Ishikawa (cell line): ENCODE results near the gene GPR39.

ENCODE experiments used
- CEBPB ChIP-seq: IDR thresholded peaks from 2 replicates; pipeline ENCODE4 v1.6.1; 2012
- CREB1 ChIP-seq: IDR thresholded peaks from 2 replicates; pipeline ENCODE4 v1.6.1; 2012; ENCODE audit warnings: low read depth
- EGR1 ChIP-seq: IDR thresholded peaks from 2 replicates; pipeline ENCODE4 v1.6.1; 2012
- FOXM1 ChIP-seq: IDR thresholded peaks from 2 replicates; pipeline ENCODE4 v1.6.1; 2012; ENCODE audit warnings: low read depth, borderline replicate concordance
- NFIC ChIP-seq: IDR thresholded peaks from 2 replicates; pipeline ENCODE4 v1.6.1; 2012
- RAD21 ChIP-seq: IDR thresholded peaks from 2 replicates; pipeline ENCODE4 v1.6.1; 2012; ENCODE audit warnings: low read depth
- TAF1 ChIP-seq: IDR thresholded peaks from 2 replicates; pipeline ENCODE4 v1.6.1; 2012; ENCODE audit warnings: low read depth, mild to moderate bottlenecking
- TCF12 ChIP-seq: IDR thresholded peaks from 2 replicates; pipeline ENCODE4 v1.6.1; 2012; ENCODE audit warnings: low read depth
- TEAD4 ChIP-seq: IDR thresholded peaks from 2 replicates; pipeline ENCODE4 v1.6.1; 2012
- YY1 ChIP-seq: IDR thresholded peaks from 2 replicates; pipeline ENCODE4 v1.6.1; 2012; ENCODE audit warnings: low read depth
- ZBTB7A ChIP-seq: IDR thresholded peaks from 2 replicates; pipeline ENCODE4 v1.6.1; 2012; ENCODE audit warnings: low read depth
- TF ChIP-seq, protein P1 (sequence below): IDR thresholded peaks from 2 replicates; pipeline ENCODE4 v1.6.1; 2012
- TF ChIP-seq, protein P2 (sequence below): IDR thresholded peaks from 2 replicates; pipeline ENCODE4 v1.6.1; 2012; ENCODE audit warnings: low read depth, mild to moderate bottlenecking
- TF ChIP-seq, protein P3 (sequence below): IDR thresholded peaks from 2 replicates; pipeline ENCODE4 v1.6.1; 2012

GPR39 gene

DNA sequence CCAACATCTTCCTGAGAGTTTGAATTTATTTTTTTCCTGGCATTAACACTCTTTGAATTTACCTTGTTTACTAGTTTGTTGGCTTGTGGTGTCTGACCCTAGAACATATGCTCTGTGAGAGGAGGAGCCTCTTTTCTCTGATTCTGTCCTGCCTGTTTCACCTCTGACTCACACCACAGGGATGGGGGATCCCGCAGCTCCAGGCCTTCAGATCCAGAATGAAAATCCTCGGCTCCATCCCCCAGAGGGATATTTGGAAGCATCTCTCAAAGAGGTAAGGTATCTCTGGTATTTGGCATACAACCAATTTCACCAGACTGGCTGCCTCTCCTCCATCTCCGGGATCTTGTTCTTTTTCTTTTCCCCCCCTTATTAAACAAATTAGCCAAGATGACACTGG, 104.7 kb downstream of the GPR39 start:
- TF ChIP-seq FOXM1 (no peak), CREB1 (no peak)

DNA sequence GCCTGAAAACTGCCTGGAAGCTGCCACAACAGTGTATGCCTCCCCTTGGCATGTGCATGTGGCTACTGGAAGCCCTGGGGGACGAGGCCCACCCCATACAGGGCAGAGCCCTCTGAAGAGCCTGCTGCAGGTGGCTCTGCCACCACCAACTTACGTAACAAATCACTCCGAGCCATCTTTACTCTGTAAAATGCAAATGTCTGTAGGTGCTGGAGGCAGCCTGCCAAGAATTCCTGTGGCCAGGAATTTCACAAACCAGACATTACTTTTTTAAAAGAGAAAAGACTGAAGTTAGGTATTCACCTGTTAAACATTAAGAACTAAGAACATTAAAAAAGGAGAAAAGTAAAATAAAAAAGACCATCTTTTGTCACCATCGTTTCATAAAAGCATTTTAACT, 106.3 kb downstream of the GPR39 start:
- TF ChIP-seq RAD21 (no peak), NFIC (no peak), ZBTB7A (no peak)

DNA sequence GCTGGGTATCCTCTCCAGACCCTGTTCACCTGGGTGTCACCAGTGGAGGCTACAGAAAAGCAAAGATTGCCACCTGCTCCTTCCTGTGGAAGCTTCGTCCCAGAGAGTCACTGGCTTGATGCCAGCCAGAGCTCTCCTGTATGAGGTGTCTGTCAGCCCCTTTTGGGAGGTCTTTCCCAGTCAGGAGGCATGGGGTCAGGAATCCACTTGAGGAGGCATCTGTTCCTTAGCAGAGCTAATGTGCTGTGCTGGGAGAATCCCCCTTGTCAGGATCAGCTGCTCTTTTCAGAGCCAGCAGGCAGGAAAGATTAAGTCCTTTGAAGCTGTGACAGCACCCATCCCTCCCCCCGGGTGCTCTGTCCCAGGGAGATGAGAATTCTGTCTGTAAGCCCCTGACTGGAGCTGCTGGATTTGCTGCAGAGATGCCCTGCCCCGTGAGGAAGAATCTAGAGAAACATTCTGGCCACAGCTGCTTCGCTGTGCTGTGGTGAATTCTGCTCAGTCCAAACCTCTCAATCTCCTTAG, 121.8 kb downstream of the GPR39 start:
- TF ChIP-seq TCF12 (no peak), TAF1 (no peak), YY1 (no peak), CEBPB (no peak)
- TF ChIP-seq, protein P1, sequence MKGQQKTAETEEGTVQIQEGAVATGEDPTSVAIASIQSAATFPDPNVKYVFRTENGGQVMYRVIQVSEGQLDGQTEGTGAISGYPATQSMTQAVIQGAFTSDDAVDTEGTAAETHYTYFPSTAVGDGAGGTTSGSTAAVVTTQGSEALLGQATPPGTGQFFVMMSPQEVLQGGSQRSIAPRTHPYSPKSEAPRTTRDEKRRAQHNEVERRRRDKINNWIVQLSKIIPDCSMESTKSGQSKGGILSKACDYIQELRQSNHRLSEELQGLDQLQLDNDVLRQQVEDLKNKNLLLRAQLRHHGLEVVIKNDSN, result no peak

DNA sequence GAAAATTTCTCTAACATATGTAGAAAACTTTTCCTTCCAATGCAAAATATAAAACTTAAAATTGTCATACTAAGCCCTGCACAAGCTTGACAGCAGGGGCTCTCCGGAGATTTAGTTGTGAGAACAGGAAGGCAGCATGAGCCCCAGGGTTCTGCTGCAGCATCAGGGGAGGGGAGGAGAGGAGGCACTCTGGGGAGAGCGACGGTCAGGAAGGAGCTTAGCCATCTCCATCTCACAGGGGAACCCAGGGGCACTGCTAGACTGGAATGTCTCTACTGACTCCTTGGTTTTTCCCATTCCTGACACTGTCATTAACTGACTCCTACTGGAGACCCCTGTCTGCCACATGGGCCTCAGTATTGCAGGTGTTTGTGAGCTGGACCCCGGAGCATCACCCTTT, 123.6 kb downstream of the GPR39 start:
- TF ChIP-seq, protein P1, result no peak
- TF ChIP-seq NFIC (no peak), FOXM1 (no peak), TAF1 (no peak), RAD21 (no peak)

DNA sequence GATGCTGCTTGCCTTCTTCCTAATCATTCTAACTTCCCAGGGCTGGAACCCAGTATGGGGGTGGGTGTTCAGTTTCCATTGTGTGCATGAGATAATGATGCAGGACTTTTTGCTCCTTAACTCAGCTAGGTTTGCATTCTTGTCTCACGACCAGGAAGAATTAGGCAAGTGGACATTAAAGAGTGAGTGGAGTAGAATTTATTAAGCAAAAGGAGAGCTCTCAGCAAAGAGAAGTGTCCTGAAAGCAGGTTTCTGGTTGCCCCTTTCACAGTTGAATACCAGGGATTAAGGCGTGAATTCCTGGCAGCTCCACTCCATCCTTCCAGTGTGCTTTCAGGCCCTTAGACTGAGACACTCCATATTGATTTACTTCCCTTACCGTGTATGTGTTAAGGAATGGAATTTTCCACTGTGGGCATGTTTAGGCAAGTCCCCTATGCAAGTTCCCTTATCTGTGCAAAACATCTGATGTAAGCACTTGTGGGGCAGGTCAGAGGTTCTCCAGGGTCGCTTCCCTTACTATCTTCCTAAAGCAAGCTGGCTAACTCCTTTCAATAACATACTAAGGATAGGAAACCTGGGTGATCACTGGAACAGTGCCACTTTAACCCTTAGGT, 126.5 kb downstream of the GPR39 start:
- TF ChIP-seq TCF12, result no peak
- no peak for TF ChIP-seq ZBTB7A
- no peak for TF ChIP-seq YY1
- no peak for TF ChIP-seq EGR1
- TF ChIP-seq, protein P2, sequence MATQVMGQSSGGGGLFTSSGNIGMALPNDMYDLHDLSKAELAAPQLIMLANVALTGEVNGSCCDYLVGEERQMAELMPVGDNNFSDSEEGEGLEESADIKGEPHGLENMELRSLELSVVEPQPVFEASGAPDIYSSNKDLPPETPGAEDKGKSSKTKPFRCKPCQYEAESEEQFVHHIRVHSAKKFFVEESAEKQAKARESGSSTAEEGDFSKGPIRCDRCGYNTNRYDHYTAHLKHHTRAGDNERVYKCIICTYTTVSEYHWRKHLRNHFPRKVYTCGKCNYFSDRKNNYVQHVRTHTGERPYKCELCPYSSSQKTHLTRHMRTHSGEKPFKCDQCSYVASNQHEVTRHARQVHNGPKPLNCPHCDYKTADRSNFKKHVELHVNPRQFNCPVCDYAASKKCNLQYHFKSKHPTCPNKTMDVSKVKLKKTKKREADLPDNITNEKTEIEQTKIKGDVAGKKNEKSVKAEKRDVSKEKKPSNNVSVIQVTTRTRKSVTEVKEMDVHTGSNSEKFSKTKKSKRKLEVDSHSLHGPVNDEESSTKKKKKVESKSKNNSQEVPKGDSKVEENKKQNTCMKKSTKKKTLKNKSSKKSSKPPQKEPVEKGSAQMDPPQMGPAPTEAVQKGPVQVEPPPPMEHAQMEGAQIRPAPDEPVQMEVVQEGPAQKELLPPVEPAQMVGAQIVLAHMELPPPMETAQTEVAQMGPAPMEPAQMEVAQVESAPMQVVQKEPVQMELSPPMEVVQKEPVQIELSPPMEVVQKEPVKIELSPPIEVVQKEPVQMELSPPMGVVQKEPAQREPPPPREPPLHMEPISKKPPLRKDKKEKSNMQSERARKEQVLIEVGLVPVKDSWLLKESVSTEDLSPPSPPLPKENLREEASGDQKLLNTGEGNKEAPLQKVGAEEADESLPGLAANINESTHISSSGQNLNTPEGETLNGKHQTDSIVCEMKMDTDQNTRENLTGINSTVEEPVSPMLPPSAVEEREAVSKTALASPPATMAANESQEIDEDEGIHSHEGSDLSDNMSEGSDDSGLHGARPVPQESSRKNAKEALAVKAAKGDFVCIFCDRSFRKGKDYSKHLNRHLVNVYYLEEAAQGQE, result no peak
- no peak for TF ChIP-seq NFIC
- TF ChIP-seq TEAD4, result no peak
- TF ChIP-seq TAF1, result no peak
- TF ChIP-seq CREB1, result no peak
- TF ChIP-seq, protein P3, sequence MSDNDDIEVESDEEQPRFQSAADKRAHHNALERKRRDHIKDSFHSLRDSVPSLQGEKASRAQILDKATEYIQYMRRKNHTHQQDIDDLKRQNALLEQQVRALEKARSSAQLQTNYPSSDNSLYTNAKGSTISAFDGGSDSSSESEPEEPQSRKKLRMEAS, result no peak
- TF ChIP-seq CEBPB, result no peak
- TF ChIP-seq, protein P1, result no peak

DNA sequence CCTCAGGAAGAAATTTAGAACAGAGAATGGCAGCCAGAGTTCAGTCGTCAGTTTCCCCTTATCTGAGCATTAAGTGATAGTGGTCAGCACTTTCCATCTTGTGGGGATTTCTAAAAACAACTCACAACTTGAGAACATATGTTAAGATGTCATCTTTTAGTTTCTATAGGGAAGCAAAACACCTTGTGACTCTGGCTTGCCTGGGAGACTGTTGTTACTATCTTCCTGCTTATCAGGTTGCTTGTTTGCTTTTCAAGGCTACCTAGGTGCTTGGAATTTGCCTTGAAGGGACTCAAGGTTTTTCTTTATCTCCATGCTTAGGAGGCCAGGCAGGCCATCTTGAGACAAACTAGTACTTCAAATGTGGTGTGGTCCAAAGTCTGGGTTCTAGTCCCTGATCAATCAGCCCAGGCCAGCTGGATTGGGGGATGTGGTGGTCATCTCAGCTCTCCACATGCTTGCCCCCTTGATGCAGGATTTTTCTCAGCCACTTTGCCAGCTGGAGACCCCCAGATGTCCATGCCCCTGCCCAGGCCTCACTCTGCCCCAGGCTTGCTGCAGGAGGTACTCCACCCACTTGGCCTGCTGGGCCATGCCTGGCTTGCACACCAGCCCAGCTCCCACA, 127.5 kb downstream of the GPR39 start:
- TF ChIP-seq ZBTB7A (no peak), EGR1 (no peak), FOXM1 (no peak), CEBPB (no peak), TAF1 (no peak)
- TF ChIP-seq, protein P2, result no peak

DNA sequence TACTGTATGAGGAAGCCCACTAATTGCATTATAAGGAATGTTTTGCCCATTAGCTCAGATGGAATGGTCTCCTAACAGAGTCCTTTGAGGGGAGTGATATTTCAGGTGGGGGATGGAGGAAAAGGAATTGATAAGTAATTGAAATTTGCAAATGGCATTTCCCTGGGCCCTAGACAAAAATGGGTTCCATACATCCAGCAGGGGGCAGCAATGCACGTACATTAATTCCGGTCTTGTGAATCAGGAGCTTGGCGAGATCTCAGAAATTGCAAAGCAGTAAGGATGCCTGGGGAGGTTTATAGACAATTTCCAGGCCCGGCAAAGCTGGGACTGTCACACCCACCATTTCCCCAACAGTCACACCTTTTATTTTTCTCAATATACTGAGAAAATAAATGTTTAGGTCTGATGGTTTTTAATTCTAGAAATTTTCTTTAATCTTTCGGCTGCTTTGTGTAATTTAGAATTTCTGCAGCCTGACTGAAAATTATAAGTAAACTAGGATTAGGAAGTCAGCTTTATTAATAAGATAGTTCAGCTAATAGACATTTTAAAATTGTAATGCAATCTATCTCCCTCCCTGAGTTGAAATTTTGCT, 130.6 kb downstream of the GPR39 start:
- TF ChIP-seq, protein P1, result no peak
- TF ChIP-seq NFIC, result no peak
- no peak for TF ChIP-seq ZBTB7A
- peak; percentile 69 for TF ChIP-seq RAD21
- TF ChIP-seq, protein P2, result no peak
- TF ChIP-seq TEAD4, result no peak
